ENCODE data around the gene NFX1.

GRCh38 chr9:33260372-33260771 lies 29.9 kb upstream of the NFX1 start:
- no peak for TF ChIP-seq MYB (IDR thresholded peaks at IDR 0.05; ENCODE audit: borderline replicate concordance, low read depth, low read length)
- TF ChIP-seq KDM1A (IDR thresholded peaks at IDR 0.05; ENCODE audit: borderline replicate concordance), result no peak
- TF ChIP-seq POLR2A (IDR thresholded peaks at IDR 0.05; ENCODE audit: low read depth, low read length), result no peak
- TF ChIP-seq PAX5 (IDR thresholded peaks at IDR 0.05; ENCODE audit: borderline replicate concordance, low read depth, low read length), result no peak
- no peak for TF ChIP-seq NBN (IDR thresholded peaks at IDR 0.05)
- TF ChIP-seq MTA3 (IDR thresholded peaks at IDR 0.05; ENCODE audit: borderline replicate concordance, low read length), result no peak
- no peak for TF ChIP-seq ESRRA (IDR thresholded peaks at IDR 0.05; ENCODE audit: low read length)
- TF ChIP-seq MYC (IDR thresholded peaks at IDR 0.05; ENCODE audit: insufficient read depth, insufficient read length, insufficient replicate concordance, low read length, severe bottlenecking), result no peak
- TF ChIP-seq SREBF2 (IDR thresholded peaks at IDR 0.05; ENCODE audit: low read length), result no peak

Measured in GM12878 (cell line).